WI38 (cell line): Measurements from ENCODE around the gene MEGF6.

Source experiments
- H3K4me3 ChIP-seq: 2 replicates; pipeline ENCODE4 v1.5.1; 2011; ENCODE audit warnings: low read depth, mild to moderate bottlenecking, control low read depth, low read length
- TF ChIP-seq, protein P1 (sequence below): IDR thresholded peaks from 2 replicates; pipeline ENCODE4 v1.5.1; 2012; ENCODE audit warnings: low read depth, mild to moderate bottlenecking, control low read depth, low read length

MEGF6 gene

GRCh38 chr1:3522112-3522511, 89.2 kb downstream of the MEGF6 start:
- H3K4me3 ChIP-seq = no peak overlapping the region
- TF ChIP-seq, protein P1, sequence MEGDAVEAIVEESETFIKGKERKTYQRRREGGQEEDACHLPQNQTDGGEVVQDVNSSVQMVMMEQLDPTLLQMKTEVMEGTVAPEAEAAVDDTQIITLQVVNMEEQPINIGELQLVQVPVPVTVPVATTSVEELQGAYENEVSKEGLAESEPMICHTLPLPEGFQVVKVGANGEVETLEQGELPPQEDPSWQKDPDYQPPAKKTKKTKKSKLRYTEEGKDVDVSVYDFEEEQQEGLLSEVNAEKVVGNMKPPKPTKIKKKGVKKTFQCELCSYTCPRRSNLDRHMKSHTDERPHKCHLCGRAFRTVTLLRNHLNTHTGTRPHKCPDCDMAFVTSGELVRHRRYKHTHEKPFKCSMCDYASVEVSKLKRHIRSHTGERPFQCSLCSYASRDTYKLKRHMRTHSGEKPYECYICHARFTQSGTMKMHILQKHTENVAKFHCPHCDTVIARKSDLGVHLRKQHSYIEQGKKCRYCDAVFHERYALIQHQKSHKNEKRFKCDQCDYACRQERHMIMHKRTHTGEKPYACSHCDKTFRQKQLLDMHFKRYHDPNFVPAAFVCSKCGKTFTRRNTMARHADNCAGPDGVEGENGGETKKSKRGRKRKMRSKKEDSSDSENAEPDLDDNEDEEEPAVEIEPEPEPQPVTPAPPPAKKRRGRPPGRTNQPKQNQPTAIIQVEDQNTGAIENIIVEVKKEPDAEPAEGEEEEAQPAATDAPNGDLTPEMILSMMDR = no peak

- H3K4me3 ChIP-seq = no peak overlapping the region
- TF ChIP-seq, protein P1 = no peak
These were observed 89.9 kb downstream of the MEGF6 start for GRCh38 chr1:3521426-3521825.

- H3K4me3 ChIP-seq = no peak overlapping the region
- TF ChIP-seq, protein P1 = no peak
These were observed 90.6 kb downstream of the MEGF6 start for GRCh38 chr1:3520419-3521378.

- TF ChIP-seq, protein P1 = no peak
- no peak overlapping the region for H3K4me3 ChIP-seq
These were observed 91.9 kb downstream of the MEGF6 start for GRCh38 chr1:3519301-3519885.

DNA sequence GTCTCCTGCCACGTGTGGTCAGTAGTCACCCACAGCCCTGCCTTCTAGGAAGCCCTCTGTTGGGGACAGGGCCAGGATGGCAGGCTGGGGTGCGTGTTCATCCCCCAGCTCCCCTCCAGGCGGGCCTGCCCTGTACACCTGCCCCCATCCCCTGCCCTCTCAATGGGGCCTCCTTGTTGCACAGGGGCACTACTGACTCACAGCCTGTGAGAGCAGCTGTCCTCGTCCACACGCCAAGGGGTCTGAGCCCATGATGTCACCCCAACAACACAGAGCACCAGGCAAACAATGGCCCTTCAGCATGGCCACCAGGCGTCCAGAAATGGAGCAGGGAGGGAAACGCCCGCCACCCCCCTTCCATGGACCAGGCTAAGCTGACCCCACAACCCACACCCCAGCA, 92.6 kb downstream of the MEGF6 start:
- TF ChIP-seq, protein P1 = no peak
- H3K4me3 ChIP-seq = no peak overlapping the region

DNA sequence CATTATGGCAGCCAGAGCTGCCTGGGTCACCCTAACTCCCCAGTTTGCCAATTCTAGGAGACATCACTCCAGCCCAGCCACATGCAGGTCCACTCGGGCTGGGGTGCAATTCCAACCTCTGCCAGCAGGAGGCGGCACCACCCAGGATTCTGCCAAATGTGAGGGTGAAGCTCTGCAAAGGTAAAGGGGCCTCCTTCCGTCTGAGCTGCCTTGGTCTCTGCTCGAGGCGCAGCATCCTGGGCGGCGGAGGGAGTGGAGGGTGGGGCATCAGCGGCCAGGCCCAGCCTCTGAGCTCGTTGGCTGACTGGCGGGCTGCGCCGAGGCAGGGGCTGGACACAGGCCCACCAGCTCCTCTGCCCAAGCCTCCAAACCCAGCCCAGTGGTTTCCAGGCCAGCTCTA, 93.1 kb downstream of the MEGF6 start:
- H3K4me3 ChIP-seq = no peak overlapping the region
- TF ChIP-seq, protein P1 = peak; percentile 57

DNA sequence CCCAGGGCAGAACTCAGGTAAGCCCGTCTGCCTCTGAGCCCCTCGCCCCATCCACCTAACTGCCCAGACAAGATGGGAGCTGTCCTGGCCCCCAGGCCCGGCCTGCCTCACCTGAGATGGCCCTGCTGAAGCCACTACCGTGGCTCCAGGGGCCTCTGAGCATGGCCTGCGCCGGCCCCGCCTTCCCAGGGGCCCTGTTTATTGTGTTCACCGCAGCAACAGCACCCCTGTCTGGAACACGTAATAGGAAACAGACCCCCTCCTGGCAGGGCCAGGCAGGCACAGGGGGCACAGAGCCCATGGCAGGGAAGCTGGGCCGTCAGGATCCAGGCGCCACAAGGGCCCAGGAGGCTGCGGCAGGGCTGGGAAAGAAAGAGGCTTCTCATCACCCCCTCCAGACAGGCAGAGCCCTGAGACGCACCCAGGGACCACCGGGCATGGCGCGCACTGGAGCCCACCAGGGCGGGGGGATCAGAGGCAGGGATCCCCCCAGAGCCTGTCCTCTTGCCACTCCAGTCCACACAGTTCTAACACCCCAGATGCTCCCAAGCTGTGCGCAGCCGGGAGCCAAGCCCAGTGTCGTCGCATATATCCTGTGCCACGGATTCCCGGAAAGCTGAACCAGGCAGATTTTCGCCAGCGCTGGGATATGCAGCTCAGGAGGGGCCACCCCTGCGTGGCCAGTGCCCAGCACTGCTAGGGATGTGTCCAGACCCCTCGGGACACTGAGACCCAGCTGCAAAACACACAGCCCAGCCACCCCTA, 94.2 kb downstream of the MEGF6 start:
- TF ChIP-seq, protein P1 = no peak
- no peak overlapping the region for H3K4me3 ChIP-seq
